ENCODE data around the gene E2F3.

The E2F3 gene

DNA sequence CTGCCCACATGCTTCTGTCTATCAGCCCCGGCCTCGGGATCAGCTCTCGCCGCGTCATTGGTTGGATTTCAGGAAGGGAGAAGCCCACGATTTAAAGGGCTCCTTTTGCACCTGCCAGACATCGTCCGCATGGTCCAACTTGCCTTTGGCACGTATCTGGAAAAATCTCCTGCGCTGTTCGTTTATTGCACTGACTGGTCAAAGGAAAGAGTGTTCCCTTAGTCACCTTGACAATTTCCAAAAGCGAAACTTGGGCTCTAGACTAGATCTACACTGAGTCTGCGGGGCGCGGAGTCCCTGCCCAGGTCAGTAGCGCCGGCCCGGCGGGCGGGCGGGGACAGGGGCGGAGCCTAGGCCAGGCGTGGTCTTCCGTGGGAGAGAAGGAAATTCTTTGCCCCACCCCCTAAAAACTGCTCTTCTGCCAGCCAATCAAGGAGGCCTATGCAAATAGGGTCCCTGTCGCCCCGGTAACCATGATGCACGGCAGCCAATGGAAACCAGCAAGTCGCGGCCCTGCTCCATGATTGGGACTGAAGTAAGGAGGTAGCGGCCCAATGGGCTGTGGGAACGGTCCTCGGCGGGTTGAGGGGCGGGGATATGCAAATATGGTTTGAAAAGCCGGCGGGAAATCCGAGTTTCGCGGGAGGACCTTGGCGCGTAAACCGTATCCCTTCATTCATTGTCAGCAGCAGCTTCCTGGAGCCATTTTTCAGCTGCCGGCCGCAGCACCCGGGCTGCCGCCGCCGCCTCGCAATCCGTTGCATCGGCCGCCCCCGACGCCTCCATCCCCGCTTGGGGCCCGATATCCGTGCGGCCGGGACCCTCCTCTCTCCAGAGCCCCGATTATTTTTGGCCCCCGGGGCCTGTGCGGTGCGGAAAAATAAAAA, at the start of gene E2F3:
E2F3 (plus strand) TSS at position 675 of the 887 bp plus-strand sequence. CDS start 354 bp downstream, outside the sequence.
- DNase-seq (ENCODE audit: low read depth in 2 of 2, low spot score in 1 of 2), result peak; percentile 97 to 99

DNA sequence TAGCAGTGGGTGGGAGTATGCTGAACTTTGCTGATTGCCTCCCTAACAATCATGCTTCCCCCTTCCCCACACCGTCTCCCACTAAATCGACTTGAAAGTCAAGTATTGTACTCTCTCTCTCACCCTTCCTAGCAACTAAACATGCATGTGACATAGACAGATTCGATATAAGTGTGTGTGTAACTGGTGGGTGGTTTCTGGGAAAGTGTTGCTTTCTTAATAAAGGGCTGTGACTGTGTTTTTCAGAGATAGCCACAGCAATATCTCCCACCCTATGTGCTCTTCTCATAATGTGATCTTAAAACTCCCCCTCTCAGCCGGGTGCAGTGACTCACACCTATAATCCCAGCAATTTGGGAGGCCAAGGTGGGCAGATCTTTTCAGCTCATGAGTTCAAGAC, 49.3 kb upstream of the E2F3 start:
- DNase-seq (ENCODE audit: low read depth in 2 of 2, low spot score in 1 of 2), result no peak

DNA sequence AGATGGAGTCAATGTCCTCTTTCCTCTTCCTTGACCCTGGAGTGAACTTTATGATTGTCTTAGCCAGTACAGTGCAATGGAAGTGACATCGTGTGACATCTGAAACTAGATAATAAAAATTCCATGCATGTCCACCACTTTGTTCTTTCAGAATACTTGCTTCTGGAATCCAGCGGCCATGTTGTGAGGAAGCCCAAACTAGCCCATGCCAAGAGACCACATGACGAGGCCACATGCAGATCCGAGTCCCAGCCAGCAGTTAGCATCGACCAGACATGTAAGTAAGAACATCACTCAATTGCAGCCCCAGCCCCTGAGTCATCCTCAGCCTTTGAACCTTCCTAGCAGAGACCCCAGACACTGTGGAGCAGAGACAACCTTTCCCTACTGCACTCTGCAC, 48.5 kb upstream of the E2F3 start:
- no peak for DNase-seq (ENCODE audit: low read depth in 2 of 2, low spot score in 1 of 2)

DNA sequence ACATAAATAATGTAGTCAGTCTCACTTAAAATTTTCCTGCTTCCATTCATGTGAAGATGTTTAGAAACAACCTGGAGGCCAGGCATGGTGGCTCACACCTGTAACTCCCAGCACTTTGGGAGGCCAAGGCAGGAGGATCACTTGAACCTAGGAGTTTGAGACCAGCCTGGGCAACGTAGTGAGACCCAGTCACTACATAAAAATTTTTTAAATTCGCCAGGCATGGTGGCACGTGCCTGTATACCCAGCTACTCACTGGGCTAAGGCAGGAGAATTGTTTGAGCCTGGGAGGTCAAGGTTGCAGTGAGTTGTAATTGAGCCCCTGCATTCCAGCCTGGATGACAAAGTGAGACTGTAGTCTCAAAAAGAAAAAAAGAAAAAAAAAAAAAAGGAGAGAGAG, 47.3 kb upstream of the E2F3 start:
- DNase-seq (ENCODE audit: low read depth in 2 of 2, low spot score in 1 of 2), result no peak

DNA sequence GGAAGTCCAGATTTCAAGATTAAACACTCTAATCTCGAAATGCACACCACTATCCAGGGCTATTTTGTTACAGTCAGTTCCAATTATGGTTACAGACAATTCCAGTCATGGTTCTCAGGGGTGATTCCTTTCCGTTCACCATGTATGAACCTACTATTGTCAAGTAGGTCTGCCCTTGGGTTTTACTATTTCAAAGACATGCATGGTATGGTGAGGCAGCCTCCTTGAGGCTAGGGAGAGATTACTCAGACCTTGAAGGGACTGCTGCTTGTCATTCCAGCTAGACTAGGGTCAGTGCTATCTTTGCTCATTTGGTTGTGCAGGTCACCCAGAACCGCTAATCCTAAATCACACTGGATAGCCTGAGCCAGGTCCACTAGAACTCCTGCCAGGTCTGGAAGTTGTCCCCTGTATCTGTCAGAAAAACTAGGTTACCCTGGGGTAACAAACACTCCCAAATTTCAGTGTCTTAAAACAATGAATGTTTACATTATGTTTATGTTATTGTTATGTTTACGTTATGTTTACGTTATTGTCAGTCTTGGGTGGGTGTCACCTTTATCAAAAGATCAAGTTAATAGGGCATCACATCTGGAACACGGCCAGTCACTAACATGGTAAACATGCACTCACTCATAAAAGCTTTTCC, 41.1 kb upstream of the E2F3 start:
- DNase-seq (ENCODE audit: low read depth in 2 of 2, low spot score in 1 of 2), result no peak

DNA sequence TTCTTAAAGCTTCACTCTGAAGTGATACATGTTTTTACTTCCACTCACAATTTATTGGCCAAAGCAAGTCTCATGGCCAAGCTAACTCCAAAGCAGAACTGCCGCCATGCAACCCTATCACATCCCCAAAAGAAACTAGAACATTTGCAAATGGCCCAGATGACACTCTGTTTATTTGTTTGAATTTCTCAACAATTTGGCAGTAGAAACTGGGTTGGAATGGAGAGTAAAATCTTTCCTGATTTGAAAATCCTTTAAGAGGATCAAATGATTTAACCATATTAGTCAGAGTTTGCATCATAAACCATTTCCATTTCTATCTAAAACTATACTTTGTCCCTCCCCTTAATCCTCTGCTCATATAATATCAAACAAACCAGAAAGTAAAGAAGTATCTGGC, 39.1 kb upstream of the E2F3 start:
- no peak for DNase-seq (ENCODE audit: low read depth in 2 of 2, low spot score in 1 of 2)

DNA sequence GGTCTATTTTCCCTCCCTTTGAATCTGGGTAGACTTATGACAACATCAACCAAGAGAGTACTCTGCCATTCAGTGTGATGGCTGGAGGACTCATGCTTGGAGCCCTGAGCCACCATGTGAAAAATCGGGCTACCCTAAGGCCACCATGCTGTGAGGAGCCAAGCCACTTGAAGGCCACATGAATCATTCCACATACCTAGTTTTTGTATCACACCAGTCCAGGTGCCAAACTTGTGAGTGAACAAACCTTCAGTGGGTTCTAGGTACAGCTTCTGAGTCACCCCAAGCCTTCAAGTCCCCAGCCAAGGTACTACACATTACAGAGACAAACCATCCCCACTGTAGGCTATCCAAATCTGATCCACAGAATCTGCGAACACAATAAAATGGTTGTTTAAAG, 37.4 kb upstream of the E2F3 start:
- DNase-seq (ENCODE audit: low read depth in 2 of 2, low spot score in 1 of 2), result no peak

DNA sequence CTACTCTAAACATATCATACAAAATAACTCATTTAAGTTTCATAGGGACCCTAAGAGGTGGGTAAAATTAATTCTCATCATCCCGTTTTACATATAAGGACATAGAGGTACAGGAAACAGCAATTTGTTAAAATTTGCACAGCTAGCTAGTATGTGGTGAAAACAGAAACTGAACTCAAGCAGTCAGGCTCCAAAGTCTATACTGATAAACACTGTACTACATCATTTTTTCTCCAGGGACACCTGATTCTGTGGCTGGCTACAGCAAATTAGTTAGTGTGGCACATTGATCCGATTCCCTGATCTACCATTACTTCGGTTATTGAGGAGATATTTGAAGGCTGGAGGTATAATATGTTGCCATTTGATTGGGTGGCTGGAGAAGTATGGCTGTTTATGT, 36.2 kb upstream of the E2F3 start:
- DNase-seq (ENCODE audit: low read depth in 2 of 2, low spot score in 1 of 2), result no peak

DNA sequence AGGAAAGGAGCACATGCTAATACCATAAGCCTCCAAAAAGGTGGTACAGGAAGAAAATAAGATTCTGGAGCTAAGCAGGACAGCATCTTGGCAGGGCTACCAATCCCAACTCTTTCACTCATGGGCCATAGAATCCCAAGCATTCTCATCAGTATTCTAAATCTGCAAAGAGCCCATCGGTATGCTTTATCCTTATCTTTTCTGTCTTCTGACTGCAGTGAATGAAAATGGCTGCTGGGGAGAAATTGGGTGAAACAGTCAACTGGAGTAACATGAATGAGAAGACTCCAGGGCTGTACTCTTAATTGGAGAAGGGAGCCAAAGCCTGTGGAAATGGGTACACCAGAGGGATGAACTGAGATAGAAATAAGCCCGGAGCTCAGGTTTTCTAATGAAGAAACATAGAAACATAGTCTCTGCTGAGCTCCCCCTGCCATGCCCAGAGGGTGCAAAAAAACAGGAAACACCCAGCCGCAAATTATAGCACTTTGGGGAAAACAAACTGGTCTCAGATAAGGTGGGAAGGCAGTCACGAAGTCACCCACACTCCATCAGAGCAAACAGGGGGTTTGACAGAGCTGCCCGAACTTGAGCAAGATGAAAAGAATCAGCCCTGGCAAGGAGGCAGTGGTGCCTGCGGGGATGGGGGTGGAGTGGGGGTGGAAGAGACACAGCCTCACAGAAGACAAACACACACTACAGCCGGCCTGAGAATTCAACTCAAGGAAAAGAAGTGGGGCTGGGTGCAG, 35.4 kb upstream of the E2F3 start:
- peak in 1 of 2 donors; percentile 16 for DNase-seq (ENCODE audit: low read depth in 2 of 2, low spot score in 1 of 2)

DNA sequence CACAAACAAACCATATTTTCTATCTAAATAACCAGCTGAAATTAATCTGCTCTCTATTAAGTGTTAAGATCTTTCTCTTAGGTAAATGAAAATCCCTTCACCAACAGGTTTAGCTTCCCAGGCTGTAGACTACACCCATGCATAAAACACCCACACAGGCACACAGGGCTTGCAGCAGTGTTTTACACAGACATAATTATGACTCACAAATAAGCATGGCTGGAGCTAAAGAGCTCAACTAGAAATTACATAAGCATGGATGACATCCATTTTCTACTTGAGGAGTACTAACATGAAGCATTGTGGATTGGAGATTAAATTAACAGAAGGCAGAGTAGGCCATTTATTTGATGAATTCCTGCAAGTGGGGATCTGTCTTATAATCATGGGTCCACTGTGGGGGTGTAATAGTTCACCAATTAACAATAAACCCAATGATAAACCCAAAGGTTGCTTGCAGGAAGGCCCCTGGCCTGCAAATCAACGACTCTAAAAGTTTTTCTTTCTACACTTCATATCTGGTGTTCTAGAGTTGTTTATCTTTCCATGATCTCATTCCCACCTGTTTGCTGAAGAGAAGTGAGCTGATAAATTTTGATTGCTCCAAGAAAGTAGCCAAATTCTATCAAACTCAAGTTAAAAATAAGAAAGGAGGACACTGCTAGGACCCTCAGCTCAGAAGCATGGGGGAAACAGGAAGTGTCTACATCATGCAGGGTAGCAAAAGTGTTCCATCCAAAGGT, 33.8 kb upstream of the E2F3 start:
- peak in 1 of 2 donors; percentile 13 for DNase-seq (ENCODE audit: low read depth in 2 of 2, low spot score in 1 of 2)

DNA sequence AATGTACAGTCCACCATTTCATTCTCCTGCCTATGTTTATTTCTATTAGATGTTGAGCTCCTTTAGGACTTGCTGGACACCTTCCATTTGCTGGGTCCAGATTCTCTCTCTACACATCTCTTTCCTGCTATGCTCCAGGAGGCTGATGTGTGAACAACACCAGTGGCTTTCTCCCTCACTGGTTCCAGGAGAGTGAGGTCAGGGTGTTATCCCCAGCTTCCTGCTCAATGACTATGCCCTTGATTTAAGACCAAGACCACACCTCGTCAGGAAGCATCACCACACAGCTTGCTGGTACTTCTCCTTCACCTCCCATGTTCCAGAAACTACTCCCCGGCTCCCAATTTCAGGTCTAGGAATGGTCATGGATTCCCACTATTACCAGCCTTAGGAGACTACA, 31.3 kb upstream of the E2F3 start:
- no peak for DNase-seq (ENCODE audit: low read depth in 2 of 2, low spot score in 1 of 2)

DNA sequence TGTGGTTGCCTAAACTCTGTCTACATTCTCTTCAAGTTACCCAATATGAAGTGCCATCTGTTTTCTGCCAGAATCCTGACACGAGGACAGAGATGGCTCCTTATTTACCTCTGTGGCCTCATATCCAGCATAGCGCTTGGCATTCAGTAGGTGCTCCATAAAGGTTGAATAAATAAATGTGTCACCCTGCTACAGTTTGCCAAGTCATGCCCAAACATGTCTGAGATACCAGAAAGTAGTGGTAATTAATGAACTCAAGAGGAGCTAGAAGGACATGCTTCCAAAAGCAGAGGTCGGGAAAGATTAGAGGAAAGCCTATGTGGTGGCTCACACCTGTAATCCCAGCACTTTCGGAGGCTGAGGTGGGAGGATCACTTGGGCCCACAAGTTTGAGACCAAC, 30.9 kb upstream of the E2F3 start:
- no peak for DNase-seq (ENCODE audit: low read depth in 2 of 2, low spot score in 1 of 2)

DNA sequence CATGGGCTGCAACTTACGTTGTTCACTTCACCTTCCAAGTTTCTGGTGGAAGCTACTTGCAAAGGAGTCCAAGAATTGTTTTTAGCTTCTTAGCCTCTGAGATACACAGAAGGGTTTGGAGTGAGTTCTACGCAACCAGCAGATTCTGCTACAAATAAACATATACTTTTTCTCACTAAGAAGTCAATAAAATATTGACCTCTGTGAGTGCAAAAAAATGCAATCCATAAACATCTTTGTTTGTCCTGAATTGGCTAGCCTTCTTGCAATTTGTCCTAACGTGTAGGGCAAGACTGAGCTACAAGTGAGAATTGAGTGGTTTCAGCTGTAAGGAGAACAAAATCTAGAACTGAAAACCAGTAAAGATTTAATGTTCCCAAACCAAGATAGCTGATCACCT, 26.2 kb upstream of the E2F3 start:
- no peak for DNase-seq (ENCODE audit: low read depth in 2 of 2, low spot score in 1 of 2)

DNA sequence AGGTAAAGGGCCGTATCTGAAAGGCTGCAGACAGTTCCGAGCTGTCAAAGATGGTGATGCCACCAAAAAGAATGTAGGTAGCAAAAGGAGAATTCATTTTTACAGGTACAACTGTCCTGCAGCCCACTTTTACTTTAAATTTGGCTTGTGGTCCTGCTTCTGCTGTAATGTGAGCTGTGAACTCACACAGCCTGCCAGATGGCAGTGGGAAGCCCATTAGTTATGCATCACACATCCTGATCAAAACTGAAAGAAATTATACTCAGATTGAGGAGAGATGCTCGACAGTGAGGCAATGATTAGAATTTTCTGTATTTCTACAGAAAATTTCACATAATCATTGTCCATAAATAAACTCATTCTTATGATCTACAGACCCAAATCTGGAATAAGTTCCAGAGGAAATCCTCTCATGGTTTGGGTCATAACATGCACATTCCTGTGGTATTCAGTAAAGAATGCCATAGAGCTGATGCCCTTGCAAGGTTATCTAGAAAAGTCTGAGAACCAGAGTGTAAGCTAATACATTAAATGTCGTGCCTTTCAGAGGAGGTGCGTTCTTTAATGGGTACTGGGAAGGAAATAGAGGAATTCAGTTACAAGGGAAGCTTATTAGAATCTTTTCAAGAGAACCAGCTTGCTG, 23.9 kb upstream of the E2F3 start:
- DNase-seq (ENCODE audit: low read depth in 2 of 2, low spot score in 1 of 2), result no peak

DNA sequence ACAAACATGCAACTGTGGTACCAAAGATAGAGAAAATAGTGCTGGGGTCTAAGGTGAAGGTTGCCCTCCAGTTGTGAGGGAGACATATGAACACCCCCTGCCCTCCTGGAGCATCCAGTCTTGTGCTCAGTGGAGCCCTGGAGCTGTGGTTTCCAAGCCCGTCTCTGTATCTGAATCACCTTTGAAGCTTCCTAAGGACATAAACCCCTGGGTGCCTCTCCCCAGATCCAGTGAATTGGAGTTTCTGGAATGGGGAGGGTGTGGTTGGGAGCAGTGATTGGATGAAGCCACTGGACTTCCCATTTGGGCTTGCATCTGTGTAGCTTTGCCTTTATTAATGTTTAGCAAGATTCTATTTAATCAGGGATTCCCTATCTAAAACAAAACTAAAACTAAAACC, 22.4 kb upstream of the E2F3 start:
- DNase-seq (ENCODE audit: low read depth in 2 of 2, low spot score in 1 of 2), result no peak

DNA sequence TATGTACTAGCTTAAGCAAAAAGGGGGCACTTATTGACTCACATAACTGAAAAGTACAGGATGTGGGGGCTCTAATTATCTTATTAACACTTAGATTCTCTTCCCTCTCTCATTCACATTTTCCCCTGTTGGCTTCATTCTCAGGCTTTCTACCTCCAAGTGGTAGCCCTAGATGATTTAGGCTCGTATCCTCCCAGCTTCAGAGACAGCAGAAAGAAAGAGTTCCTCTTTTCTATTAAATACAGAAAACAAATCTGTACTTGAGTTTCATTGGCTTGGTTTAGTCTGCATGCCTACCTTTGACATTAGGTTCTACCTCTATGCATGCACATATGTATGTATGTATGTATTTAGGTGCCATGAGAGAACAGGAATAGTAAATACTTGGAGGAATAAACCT, 15.5 kb upstream of the E2F3 start:
- no peak for DNase-seq (ENCODE audit: low read depth in 2 of 2, low spot score in 1 of 2)

DNA sequence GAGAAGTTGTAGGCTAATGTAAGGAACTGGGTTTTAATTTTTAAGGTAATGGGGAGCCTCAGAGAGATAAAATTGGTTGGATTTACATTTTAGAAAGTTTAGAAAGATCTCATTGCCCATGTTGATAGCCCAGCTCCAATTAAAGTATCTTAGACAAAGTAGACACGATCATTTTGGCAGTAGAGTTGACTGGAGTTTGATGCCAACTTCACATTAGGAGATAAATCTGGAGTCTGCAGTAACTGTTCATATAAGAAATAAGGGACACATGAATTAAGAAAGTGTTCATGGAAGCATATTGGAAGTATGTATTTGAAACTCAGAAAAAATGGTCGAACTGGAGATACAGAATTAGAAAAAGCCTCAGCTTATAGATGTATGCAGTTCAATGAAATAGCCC, 12.6 kb upstream of the E2F3 start:
- DNase-seq (ENCODE audit: low read depth in 2 of 2, low spot score in 1 of 2), result no peak

DNA sequence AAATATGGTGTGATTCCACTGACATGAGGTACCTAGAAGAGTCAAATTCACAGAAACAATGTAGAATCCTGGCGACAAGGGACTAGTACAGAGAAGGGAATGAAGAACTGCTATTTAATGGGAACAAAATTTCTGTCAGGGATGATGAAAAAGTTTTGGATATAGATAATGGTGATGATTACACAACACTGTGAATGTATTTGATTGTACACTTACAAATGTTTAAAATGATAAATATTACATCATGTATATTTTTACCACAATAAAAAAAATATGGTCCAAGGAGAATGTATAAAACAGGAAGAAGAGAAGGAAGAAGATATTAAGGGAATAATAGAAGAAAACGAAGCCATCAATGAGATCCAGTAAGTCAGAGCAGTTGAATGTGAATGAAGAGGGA, 8.4 kb upstream of the E2F3 start:
- DNase-seq (ENCODE audit: low read depth in 2 of 2, low spot score in 1 of 2), result no peak

DNA sequence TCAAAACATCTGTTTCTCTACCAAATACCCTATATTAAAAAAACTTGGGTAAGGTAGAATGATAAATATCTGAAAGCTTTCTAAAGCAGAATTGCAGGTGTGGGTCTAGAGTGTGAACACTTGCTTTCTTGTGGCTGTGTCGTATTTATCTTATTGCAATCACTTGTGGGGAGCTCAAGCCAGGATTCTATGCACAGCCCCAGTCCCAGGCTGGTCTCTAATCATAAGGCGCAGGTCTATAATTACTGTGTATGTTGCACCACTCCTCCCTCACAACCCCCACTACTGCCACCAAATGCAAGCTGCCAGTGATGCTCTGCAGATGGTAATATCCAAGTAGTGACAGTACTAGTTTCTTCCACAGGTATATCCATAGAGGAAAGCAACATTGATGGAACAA, 2.2 kb upstream of the E2F3 start:
- DNase-seq (ENCODE audit: low read depth in 2 of 2, low spot score in 1 of 2), result no peak

DNA sequence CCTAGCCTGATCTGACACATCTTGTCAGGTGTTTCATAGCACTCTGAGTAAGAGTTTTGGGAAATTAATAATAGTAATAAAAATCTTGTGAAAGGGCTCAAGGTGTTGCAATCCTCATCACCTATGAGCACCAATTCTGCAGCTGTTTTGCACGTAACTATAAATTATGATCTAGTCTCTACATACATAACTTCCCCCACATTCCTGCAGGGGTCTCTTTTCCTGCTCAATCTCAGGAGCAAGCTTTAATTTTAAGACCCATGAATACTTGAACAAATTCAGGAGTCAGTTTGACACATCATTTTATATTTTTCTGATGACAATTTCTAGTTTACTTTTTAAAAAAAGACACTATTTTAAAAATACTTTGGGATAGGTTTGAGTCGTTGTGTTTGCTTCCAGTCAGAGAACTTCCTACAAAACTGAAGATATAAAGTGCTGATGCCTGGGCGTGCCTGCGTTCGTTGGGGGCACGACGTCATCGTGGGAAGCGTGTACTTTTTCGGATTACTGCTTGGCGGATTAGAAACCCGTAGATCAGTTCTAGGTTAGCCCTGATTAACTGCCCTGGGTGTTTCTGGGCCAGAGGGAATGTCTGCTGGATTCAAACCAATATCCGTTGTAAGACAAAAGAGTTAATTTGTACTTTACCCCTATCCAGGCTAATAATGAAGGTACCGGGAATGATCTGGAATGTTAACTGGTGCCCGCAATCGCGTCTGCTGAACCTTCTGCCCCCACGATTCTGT, 1.0 kb upstream of the E2F3 start:
- peak in 1 of 2 donors; percentile 19 for DNase-seq (ENCODE audit: low read depth in 2 of 2, low spot score in 1 of 2)
